ENCODE data around the gene PIP.
"Not testable (repeated sequence)": the region's sequence is repeated elsewhere in the genome, so short reads cannot be mapped to it uniquely, and the experiment has no call there.

The PIP gene

DNA sequence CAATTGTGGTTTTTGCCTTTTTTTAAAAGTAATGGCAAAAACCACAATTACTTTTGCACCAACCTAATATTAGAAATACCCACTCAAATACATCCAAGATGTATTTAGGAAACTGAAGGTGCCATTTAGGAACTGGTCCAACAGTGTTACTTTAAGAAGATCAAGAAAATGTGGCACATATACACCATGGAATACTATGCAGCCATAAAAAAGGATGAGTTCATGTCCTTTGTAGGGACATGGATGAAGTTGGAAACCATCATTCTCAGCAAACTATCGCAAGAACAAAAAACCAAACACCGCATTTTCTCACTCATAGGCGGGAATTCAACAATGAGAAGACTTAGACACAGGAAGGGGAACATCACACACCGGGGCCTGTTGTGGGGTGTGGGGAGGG, 48.9 kb downstream of the PIP start:
- not testable (repeated sequence) for DNase-seq

DNA sequence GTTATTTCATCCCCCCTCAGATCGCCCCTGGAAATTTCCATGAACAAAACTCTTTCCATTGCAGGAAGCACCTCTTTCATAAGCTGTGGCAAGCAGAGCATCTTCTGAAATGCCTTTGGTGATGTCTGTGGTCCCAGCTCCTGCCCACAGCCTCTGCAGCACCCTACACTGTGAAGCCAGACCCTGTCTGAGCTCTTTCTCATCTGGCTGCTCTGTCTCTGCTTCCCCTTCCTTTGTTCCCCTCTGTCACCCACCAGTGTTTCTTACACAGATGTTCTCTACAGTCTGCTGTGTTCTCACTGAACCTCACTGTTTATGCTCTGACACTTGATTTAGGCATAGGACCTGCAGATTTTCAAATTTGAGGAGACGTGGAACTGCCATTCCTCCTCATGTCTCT, 49.5 kb downstream of the PIP start:
- no peak for DNase-seq

DNA sequence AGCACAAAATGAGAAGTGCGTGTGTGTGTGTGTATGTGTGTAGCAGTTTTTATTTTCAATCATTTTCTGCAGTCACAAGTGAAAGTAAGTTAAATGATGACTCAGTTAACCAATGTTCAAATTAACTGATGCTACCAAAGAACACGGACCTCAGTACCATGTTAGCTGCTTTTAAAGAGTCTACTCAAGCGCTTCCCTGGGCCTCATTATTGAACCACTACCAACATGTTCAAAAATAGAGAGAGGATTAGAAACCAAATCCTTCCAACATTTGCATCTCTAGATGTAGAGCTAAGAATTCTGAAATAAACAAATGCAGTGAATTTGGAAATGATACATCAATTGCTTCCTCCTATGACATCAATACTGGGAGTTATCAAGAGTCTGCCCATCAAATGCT, 51.1 kb downstream of the PIP start, which contains the start of gene TAS2R39:
Gene TAS2R39, plus strand, starts transcription at position 396 of the 400 bp plus-strand sequence. Its CDS starts 0 bp downstream, at position 396.
- no peak for DNase-seq

DNA sequence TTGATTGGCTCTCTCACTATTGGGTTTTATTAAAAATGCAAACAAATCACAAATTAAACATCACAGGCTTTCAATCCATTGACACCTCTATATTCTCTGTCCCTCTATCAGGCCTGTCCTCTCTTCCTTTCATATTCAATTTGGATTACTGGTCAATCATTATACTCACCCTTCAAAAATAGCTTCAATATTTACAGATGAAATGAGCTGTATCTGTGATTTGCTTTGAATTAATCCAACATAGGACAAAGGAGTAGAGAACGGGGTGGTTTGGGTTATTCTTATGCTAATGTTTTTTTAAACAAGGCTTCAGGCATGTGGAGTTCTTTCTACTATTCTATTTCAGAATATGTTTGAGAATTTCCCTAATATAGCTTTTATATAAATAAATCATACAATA, 53.7 kb downstream of the PIP start:
- no peak for DNase-seq

DNA sequence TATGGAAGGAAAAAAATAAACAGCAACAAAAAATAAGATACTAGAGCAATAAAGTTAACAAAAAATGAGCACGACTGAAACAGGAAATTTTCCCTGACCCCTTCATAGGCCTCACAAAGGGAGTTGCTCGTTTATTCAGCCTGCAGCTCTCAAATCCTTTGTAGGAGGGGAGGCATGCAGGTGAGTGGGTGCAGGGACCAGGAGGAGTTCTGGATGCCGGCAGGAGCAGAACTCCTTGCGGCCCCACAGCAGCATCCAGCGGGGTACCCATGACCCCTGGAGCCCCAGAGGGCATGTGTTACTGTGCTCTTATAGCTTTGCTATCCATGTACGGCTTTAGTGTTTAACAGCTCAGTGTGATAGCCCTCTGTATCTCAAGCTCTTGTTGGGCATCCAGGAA, 57.1 kb downstream of the PIP start:
- no peak for DNase-seq

Measured in activated CD4-positive, alpha-beta T cell treated with anti-CD3 and anti-CD28 coated beads, Interleukin-2, Interleukin-6, amounts not matched to agents 100 ng/mL and 50 ng/mL, durations not matched to agents 16 hours and 8 hours (primary cell).